ENCODE data around the gene CPE.

CPE gene

DNA sequence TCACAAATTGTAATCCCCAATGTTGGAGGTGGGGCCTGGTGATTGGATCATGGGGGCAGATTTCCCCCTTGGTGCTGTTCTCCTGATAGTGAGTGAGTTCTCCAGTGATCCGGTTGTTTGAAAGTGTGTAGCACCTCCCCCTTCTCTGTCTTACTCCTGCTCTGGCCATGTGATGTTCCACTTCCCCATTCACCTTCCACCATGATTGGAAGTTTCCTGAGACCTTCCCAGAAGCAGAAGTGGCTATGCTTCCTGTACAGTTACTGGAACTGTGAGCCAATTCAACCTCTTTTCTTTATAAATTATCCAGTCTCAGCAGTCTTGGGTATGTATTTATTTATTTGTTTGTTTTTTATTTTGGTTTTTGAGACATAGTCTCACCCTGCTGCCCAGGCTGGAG lies 143.2 kb downstream of the CPE start:
- H3K4me1 ChIP-seq (ENCODE audit: control insufficient read depth, low read depth, low read length), result no peaks in the 10 kb centered on the region
- H3K23ac ChIP-seq (ENCODE audit: low read length), result no peak overlapping the region
- H2BK120ac ChIP-seq (ENCODE audit: low read depth, low read length), result no peak overlapping the region
- no peak overlapping the region for H3K4me2 ChIP-seq (ENCODE audit: low read length)
- no peaks in the 10 kb centered on the region for H3K79me1 ChIP-seq (ENCODE audit: low read length)
- H2BK15ac ChIP-seq (replicated peaks; ENCODE audit: low read depth), result no peak overlapping the region
- DNase-seq, result no peak
- H3K4me3 ChIP-seq (ENCODE audit: low read length), result no peak overlapping the region
- H3K4ac ChIP-seq (ENCODE audit: low read depth, low read length), result no peak overlapping the region
- H2BK5ac ChIP-seq (ENCODE audit: low read length), result no peak overlapping the region
- no peaks in the 10 kb centered on the region for H3K27me3 ChIP-seq (ENCODE audit: insufficient read depth, low read length, poor library complexity)
- no peak overlapping the region for H3K18ac ChIP-seq (ENCODE audit: low read length)
- H4K8ac ChIP-seq (ENCODE audit: low read depth, low read length), result no peak overlapping the region
- no peak overlapping the region for H3K9ac ChIP-seq (ENCODE audit: low read length)
- no peaks in the 10 kb centered on the region for H3K36me3 ChIP-seq (ENCODE audit: control insufficient read depth, insufficient read depth, low read length)
- no peak overlapping the region for H4K5ac ChIP-seq (ENCODE audit: low read length)
- no peak overlapping the region for H3K27ac ChIP-seq (ENCODE audit: low read depth, low read length)
- no CpG with 5 or more reads among the region's 1 CpG for WGBS (ENCODE audit: extremely low coverage, insufficient coverage, low lambda C conversion rate)
- no peak overlapping the region for H3K56ac ChIP-seq (ENCODE audit: low read length)
- no peaks in the 10 kb centered on the region for H3K79me2 ChIP-seq (ENCODE audit: control insufficient read depth, insufficient read depth, low read length)
- H2AK5ac ChIP-seq (ENCODE audit: low read length), result no peak overlapping the region

DNA sequence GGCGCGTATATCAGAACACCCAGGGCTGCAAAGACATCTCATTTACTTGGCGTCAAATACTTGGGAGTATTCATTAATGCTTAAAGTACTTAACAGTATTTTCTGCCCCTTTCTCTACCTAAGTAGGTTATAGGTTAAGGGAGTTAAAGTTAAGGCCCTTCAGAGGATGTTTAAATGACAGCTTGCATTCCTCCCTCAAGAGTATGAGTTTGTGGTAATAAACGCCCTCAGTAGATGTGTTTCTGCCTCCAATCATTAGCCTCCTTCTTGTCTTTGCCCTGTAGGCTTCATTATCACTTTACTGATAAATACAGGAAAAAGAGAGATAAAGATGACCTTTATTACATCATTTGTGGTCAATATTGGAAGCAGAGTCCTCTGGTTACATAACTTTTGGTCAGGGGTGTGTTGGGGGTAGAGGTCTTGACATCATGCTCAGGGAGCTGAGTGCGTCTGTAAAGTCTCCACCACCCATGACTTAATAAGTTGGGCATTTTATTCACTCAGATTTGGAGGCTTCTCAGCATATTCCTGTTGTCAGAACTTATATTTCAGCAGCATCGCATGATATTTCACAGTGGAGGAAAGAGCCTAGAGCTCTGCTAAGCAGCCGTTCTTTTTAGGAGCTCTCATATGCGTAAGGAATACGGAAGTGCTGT lies 145.9 kb downstream of the CPE start:
- no peak overlapping the region for H3K18ac ChIP-seq (ENCODE audit: low read length)
- no peak overlapping the region for H2AK5ac ChIP-seq (ENCODE audit: low read length)
- no peaks in the 10 kb centered on the region for H3K79me2 ChIP-seq (ENCODE audit: control insufficient read depth, insufficient read depth, low read length)
- H3K79me1 ChIP-seq (ENCODE audit: low read length), result no peaks in the 10 kb centered on the region
- no peak overlapping the region for H3K56ac ChIP-seq (ENCODE audit: low read length)
- no peak overlapping the region for H2BK15ac ChIP-seq (replicated peaks; ENCODE audit: low read depth)
- no peak overlapping the region for H3K4me2 ChIP-seq (ENCODE audit: low read length)
- no peak overlapping the region for H3K9ac ChIP-seq (ENCODE audit: low read length)
- H3K23ac ChIP-seq (ENCODE audit: low read length), result no peak overlapping the region
- WGBS (ENCODE audit: extremely low coverage, insufficient coverage, low lambda C conversion rate), result no CpG with 5 or more reads among the region's 9 CpGs
- no peaks in the 10 kb centered on the region for H3K27me3 ChIP-seq (ENCODE audit: insufficient read depth, low read length, poor library complexity)
- H3K4me1 ChIP-seq (ENCODE audit: control insufficient read depth, low read depth, low read length), result no peaks in the 10 kb centered on the region
- H3K4ac ChIP-seq (ENCODE audit: low read depth, low read length), result no peak overlapping the region
- H2BK5ac ChIP-seq (ENCODE audit: low read length), result no peak overlapping the region
- H3K36me3 ChIP-seq (ENCODE audit: control insufficient read depth, insufficient read depth, low read length), result no peaks in the 10 kb centered on the region
- no peak for DNase-seq
- no peak overlapping the region for H3K27ac ChIP-seq (ENCODE audit: low read depth, low read length)
- no peak overlapping the region for H4K5ac ChIP-seq (ENCODE audit: low read length)
- no peak overlapping the region for H2BK120ac ChIP-seq (ENCODE audit: low read depth, low read length)
- no peak overlapping the region for H3K4me3 ChIP-seq (ENCODE audit: low read length)
- no peak overlapping the region for H4K8ac ChIP-seq (ENCODE audit: low read depth, low read length)

DNA sequence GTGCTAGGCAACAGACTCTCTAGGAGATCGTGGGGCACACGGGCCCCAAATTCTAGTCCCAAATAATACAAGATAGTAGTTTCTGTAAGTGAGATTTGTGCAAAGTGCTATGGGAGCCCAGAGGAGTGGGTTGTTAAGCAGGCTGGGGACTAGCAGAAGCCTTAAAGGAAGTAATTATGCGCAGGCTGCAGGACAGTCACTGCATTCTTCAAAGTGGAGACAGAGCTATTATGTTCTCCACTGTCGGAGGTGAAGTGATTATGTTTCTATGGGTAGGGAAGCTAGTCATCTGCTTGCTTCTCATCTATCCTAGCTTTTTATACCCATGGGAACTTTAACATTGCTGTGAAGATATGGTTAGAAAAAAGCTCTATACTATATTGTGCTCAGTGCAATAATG lies 154.2 kb downstream of the CPE start:
- no peak overlapping the region for H3K27ac ChIP-seq (ENCODE audit: low read depth, low read length)
- WGBS (ENCODE audit: extremely low coverage, insufficient coverage, low lambda C conversion rate), result no CpG with 5 or more reads among the region's 4 CpGs

DNA sequence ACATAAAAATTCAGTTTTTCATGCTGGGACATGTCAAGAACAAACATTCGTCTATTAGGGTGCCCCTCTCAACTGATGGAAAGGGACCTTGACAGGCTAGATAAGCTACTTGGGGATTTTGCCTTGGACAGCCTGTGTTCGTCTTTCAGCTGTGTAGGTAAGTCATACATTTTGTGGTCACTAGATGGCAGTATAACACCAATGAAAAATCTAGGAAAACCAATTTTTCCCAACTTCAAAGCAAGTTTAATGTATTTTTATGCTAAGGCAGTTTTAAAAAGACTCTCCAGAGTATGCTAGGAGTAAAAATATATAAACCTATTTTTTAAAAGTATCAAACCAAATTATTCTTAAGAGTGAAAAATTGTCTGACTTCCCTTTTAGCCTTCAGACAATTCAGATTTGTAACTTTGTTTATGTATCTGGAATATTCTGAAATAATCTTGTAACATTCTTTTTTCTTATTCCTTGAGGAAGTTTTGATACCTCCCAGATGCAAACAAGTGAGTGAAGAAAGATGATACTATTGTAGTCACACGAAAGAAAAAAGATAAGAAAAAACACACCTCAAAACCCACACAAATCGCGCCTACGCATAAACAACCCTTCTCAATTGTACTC lies 158.3 kb downstream of the CPE start:
- Histone ChIP-seq H3K18ac (ENCODE audit: low read length) (no peak overlapping the region), H3K27me3 (ENCODE audit: insufficient read depth, low read length, poor library complexity) (no peaks in the 10 kb centered on the region), H3K36me3 (ENCODE audit: control insufficient read depth, insufficient read depth, low read length) (no peaks in the 10 kb centered on the region), H3K4me3 (ENCODE audit: low read length) (no peak overlapping the region), H4K5ac (ENCODE audit: low read length) (no peak overlapping the region), H3K4me1 (ENCODE audit: control insufficient read depth, low read depth, low read length) (no peaks in the 10 kb centered on the region), H2AK5ac (ENCODE audit: low read length) (no peak overlapping the region), H2BK15ac (replicated peaks; ENCODE audit: low read depth) (no peak overlapping the region), H3K79me1 (ENCODE audit: low read length) (no peaks in the 10 kb centered on the region), H3K23ac (ENCODE audit: low read length) (no peak overlapping the region), H4K8ac (ENCODE audit: low read depth, low read length) (no peak overlapping the region), H3K4me2 (ENCODE audit: low read length) (no peak overlapping the region), H2BK5ac (ENCODE audit: low read length) (no peak overlapping the region), H3K9ac (ENCODE audit: low read length) (no peak overlapping the region), H3K27ac (ENCODE audit: low read depth, low read length) (no peak overlapping the region), H3K4ac (ENCODE audit: low read depth, low read length) (no peak overlapping the region), H3K56ac (ENCODE audit: low read length) (no peak overlapping the region), H3K79me2 (ENCODE audit: control insufficient read depth, insufficient read depth, low read length) (no peaks in the 10 kb centered on the region), H2BK120ac (ENCODE audit: low read depth, low read length) (no peak overlapping the region)
- DNase-seq, result peak; percentile 54
- WGBS (ENCODE audit: extremely low coverage, insufficient coverage, low lambda C conversion rate), result no CpG with 5 or more reads among the region's 6 CpGs

More for the DNA sequence above, 154.2 kb downstream of the CPE start:
- no peak overlapping the region for H4K8ac ChIP-seq (ENCODE audit: low read depth, low read length)
- no peak overlapping the region for H2BK5ac ChIP-seq (ENCODE audit: low read length)
- no peak overlapping the region for H3K4me2 ChIP-seq (ENCODE audit: low read length)
- H3K23ac ChIP-seq (ENCODE audit: low read length), result no peak overlapping the region
- no peaks in the 10 kb centered on the region for H3K36me3 ChIP-seq (ENCODE audit: control insufficient read depth, insufficient read depth, low read length)
- H2BK120ac ChIP-seq (ENCODE audit: low read depth, low read length), result no peak overlapping the region
- no peaks in the 10 kb centered on the region for H3K4me1 ChIP-seq (ENCODE audit: control insufficient read depth, low read depth, low read length)
- H3K79me2 ChIP-seq (ENCODE audit: control insufficient read depth, insufficient read depth, low read length), result no peaks in the 10 kb centered on the region
- no peaks in the 10 kb centered on the region for H3K79me1 ChIP-seq (ENCODE audit: low read length)
- no peak overlapping the region for H3K18ac ChIP-seq (ENCODE audit: low read length)
- no peak overlapping the region for H2BK15ac ChIP-seq (replicated peaks; ENCODE audit: low read depth)
- H4K5ac ChIP-seq (ENCODE audit: low read length), result no peak overlapping the region
- no peak overlapping the region for H2AK5ac ChIP-seq (ENCODE audit: low read length)
- H3K56ac ChIP-seq (ENCODE audit: low read length), result no peak overlapping the region
- H3K4ac ChIP-seq (ENCODE audit: low read depth, low read length), result no peak overlapping the region
- H3K9ac ChIP-seq (ENCODE audit: low read length), result no peak overlapping the region
- no peaks in the 10 kb centered on the region for H3K27me3 ChIP-seq (ENCODE audit: insufficient read depth, low read length, poor library complexity)
- DNase-seq, result peak; percentile 51
- H3K4me3 ChIP-seq (ENCODE audit: low read length), result no peak overlapping the region

DNA sequence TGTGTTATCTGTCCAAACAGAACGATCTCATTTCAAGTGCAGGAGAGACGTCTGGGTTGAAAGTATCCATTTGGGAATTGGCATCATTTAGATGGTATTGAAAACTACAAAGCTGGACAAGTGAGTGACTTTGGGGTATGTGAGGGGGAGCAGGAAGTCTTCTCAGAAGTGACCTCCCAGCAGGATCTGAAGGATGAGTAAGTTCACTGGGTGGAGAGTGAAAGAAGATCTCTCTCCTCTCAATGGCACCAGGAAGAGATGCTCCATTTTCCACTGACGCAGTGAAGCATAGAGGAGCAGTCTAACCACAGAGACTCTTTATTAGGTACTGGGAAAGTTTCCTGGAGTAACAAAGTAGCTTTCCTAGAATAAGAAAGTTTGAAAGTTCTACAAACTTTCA lies 161.0 kb downstream of the CPE start:
- Histone ChIP-seq H2BK120ac (ENCODE audit: low read depth, low read length) (no peak overlapping the region), H3K36me3 (ENCODE audit: control insufficient read depth, insufficient read depth, low read length) (no peaks in the 10 kb centered on the region), H3K4me3 (ENCODE audit: low read length) (no peak overlapping the region), H3K79me1 (ENCODE audit: low read length) (no peaks in the 10 kb centered on the region), H3K27ac (ENCODE audit: low read depth, low read length) (no peak overlapping the region), H2BK5ac (ENCODE audit: low read length) (no peak overlapping the region), H3K18ac (ENCODE audit: low read length) (no peak overlapping the region), H2BK15ac (replicated peaks; ENCODE audit: low read depth) (no peak overlapping the region), H3K23ac (ENCODE audit: low read length) (no peak overlapping the region), H3K4me2 (ENCODE audit: low read length) (no peak overlapping the region), H4K5ac (ENCODE audit: low read length) (no peak overlapping the region), H3K79me2 (ENCODE audit: control insufficient read depth, insufficient read depth, low read length) (no peaks in the 10 kb centered on the region), H2AK5ac (ENCODE audit: low read length) (no peak overlapping the region), H3K27me3 (ENCODE audit: insufficient read depth, low read length, poor library complexity) (no peaks in the 10 kb centered on the region), H3K4ac (ENCODE audit: low read depth, low read length) (no peak overlapping the region), H3K9ac (ENCODE audit: low read length) (no peak overlapping the region), H3K56ac (ENCODE audit: low read length) (no peak overlapping the region), H4K8ac (ENCODE audit: low read depth, low read length) (no peak overlapping the region), H3K4me1 (ENCODE audit: control insufficient read depth, low read depth, low read length) (no peaks in the 10 kb centered on the region)
- no peak for DNase-seq
- WGBS (ENCODE audit: extremely low coverage, insufficient coverage, low lambda C conversion rate), result no CpG with 5 or more reads among the region's 3 CpGs
